Tibial nerve (tissue), 4 donors: ENCODE measurements around the gene SPHK1. TPM values are rescaled to one million over a fixed set of nuclear protein-coding genes. Genes with fewer than 3 reads are reported as not detected.

ENCODE experiments used
- DNase-seq, 2 donors: peaks; one replicate each; pipeline ENCODE4 v3.0.0-alpha.2; 2019; ENCODE audit warnings: low spot score in 2 of 2
- H3K27ac ChIP-seq, 4 donors: fragments of 200-600 bp; sonication (generic) in 3 of 4; one replicate each; pipeline ENCODE4 v1.5.1; 2017 to 2019; ENCODE audit warnings: mild to moderate bottlenecking in 1 of 4
- H3K27me3 ChIP-seq, 2 donors: fragments of 200-600 bp; sonication (generic) in 1 of 2; one replicate each; pipeline versions ENCODE4 v1.5.1 to v1.6.0; 2017 to 2019
- H3K36me3 ChIP-seq, 3 donors: fragments of 200-600 bp; sonication (generic); one replicate each; pipeline ENCODE4 v1.5.1; 2018 to 2019
- H3K4me1 ChIP-seq, 4 donors: fragments of 200-600 bp; sonication (generic) in 3 of 4; one replicate each; pipeline ENCODE4 v1.5.1; 2017 to 2019
- H3K4me3 ChIP-seq, 4 donors: fragments of 200-600 bp; sonication (generic) in 3 of 4; one replicate each; pipeline ENCODE4 v1.5.1; 2017 to 2019; ENCODE audit warnings: mild to moderate bottlenecking in 1 of 4, moderate library complexity in 1 of 4
- H3K9me3 ChIP-seq, 4 donors: fragments of 200-600 bp; sonication (generic) in 3 of 4; one replicate each; pipeline ENCODE4 v1.5.1; 2017 to 2019
- EP300 ChIP-seq, 2 donors: sonication (generic); formaldehyde crosslinking; IDR thresholded peaks; one replicate each; pipeline ENCODE4 v1.6.1; 2017; ENCODE audit warnings: antibody characterized with exemption in 2 of 2, mild to moderate bottlenecking in 1 of 2
- POLR2A ChIP-seq, 2 donors: fragments of 450-650 bp; IDR thresholded peaks; one replicate each; pipeline ENCODE4 v1.6.1; 2017; ENCODE audit warnings: antibody characterized with exemption in 2 of 2, mild to moderate bottlenecking in 2 of 2, moderate library complexity in 2 of 2
- WGBS, 2 donors: methylation state at CpG; one replicate each; pipeline ENCODE4 v1.1.5; 2018; 5-methylcytosine and 5-hydroxymethylcytosine counted together
- total RNA-seq, 4 donors: library from RNA; depleted of rRNA; stranded (reverse); fragments of >200 nt; gene quantifications; one replicate each; pipeline ENCODE4 v1.1.0, GENCODE V29; 2016
- TF ChIP-seq, protein P1 (sequence below), 5 experiments: fragments of 200-600 bp in 3 of 5; fragments of 450-650 bp in 2 of 5; sonication (generic) in 3 of 5; IDR thresholded peaks; one replicate each; pipeline ENCODE4 v1.5.1; 2016 to 2019; ENCODE audit warnings: antibody characterized with exemption in 5 of 5, mild to moderate bottlenecking in 3 of 5, moderate library complexity in 2 of 5

Gene SPHK1
- total RNA-seq, 4 donors from 2014 or later = 16.7 to 50.1 (median 27.8) TPM

DNA sequence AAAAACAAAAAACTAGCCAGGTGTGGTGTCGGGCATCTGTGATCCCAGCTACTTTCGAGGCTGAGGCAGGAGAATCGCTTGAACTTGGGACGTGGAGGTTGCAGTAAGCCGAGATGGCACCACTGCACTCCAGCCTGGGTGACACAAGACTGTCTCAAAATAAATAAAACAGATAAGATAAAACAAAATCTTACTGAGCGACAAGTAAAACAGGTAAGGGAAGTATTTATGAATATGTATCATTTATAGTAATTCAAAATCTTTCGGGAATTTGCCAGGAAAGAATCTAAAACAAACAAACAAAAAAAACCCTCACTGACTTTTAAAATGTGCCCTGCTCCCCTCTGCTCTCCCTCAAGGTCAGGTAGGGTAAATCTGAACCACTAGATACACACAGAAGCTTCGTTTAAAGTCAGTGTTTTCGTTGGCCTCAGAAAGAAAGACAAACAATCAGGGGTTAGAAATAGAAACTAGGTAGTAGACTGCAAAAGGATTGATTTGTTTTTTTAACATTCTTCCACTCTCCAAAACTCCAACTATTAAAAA, 32.8 kb upstream of the SPHK1 start:
- no peak overlapping the region for H3K4me3 ChIP-seq

GRCh38 chr17:76353004-76353598, 31.3 kb upstream of the SPHK1 start:
- DNase-seq = no peak
- peaks cover 0 to 9% (median 0%) of the 10 kb centered on the region in 3 donors for H3K36me3 ChIP-seq
- peak overlapping the region; percentile 70 to 99 (median 96) for H3K4me3 ChIP-seq
- H3K9me3 ChIP-seq = no peaks in the 10 kb centered on the region
- 1 to 2% methylated on average over 8 to 22 of the region's 51 CpGs for WGBS, 2 donors
- peaks cover 0 to 35% (median 7%) of the 10 kb centered on the region in 4 donors for H3K4me1 ChIP-seq
- H3K27me3 ChIP-seq = no peaks in the 10 kb centered on the region
- no peak for TF ChIP-seq POLR2A (IDR thresholded peaks at IDR 0.05)
- H3K27ac ChIP-seq = peak overlapping the region; percentile 52 to 88 (median 82)

More for the DNA sequence above, 32.8 kb upstream of the SPHK1 start:
- DNase-seq = no peak
- Histone ChIP-seq H3K4me1 (peaks cover 0 to 32% (median 7%) of the 10 kb centered on the region in 4 donors), H3K27ac (peak overlapping the region in 1 of 4 donors; percentile 17), H3K9me3 (no peaks in the 10 kb centered on the region), H3K36me3 (peaks cover 0 to 24% (median 3%) of the 10 kb centered on the region in 3 donors), H3K27me3 (no peaks in the 10 kb centered on the region)
- no peak for TF ChIP-seq POLR2A (IDR thresholded peaks at IDR 0.05)
- TF ChIP-seq, protein P1, sequence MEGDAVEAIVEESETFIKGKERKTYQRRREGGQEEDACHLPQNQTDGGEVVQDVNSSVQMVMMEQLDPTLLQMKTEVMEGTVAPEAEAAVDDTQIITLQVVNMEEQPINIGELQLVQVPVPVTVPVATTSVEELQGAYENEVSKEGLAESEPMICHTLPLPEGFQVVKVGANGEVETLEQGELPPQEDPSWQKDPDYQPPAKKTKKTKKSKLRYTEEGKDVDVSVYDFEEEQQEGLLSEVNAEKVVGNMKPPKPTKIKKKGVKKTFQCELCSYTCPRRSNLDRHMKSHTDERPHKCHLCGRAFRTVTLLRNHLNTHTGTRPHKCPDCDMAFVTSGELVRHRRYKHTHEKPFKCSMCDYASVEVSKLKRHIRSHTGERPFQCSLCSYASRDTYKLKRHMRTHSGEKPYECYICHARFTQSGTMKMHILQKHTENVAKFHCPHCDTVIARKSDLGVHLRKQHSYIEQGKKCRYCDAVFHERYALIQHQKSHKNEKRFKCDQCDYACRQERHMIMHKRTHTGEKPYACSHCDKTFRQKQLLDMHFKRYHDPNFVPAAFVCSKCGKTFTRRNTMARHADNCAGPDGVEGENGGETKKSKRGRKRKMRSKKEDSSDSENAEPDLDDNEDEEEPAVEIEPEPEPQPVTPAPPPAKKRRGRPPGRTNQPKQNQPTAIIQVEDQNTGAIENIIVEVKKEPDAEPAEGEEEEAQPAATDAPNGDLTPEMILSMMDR (IDR thresholded peaks at IDR 0.05) = no peak
- no peak for TF ChIP-seq EP300 (IDR thresholded peaks at IDR 0.05)
- 64 to 66% methylated on average over 9 of the region's 9 CpGs for WGBS, 2 donors

DNA sequence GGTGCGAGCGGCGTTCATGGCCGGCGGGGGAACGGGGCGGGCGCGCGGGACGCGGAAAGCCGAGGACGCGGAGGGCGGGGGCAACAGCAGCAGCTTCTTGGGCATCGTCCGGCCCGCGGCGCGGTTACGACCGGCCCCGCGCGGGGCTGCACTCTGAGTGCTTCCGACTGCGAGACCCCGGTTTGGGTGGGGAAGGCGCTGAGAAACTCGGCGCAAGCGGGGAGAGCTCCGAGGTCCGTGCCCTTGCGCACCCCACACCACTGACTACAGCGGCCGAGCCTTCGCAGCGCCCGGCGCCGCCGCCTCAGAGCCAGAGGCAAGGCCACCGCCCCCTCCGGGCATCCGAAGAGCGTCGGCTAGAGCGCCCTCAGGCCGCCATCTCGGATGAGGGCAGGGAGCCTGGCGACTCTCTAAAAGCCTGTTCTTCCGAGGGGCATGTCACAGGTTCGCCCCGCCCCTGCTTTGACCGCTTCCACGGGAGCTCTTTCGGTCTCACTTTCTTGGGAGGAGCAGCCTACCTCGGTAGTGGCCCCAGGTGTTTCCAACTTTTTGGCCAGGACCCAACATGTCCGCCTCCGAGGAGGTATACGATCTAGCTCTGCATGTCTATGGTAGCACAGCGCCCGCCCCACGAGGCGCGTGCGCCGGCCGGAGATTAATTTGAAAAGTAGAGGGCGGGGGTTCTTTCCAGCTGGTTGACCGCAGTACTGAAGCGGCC, 30.7 kb upstream of the SPHK1 start, which contains the start of gene PRPSAP1:
Gene PRPSAP1, minus strand, starts transcription at position 318 of the 718 bp plus-strand sequence. Its CDS starts 213 bp downstream, at position 105.
- Histone ChIP-seq H3K27me3 (no peaks in the 10 kb centered on the region), H3K9me3 (no peaks in the 10 kb centered on the region), H3K4me3 (peak within 1 kb of the TSS; percentile 70 to 99 (median 96)), H3K36me3 (peaks cover 0 to 6% (median 0%) of the 10 kb centered on the region in 3 donors), H3K4me1 (peaks cover 0 to 35% (median 7%) of the 10 kb centered on the region in 4 donors), H3K27ac (peak within 1 kb of the TSS; percentile 52 to 88 (median 82))
- DNase-seq = peak; percentile 65 to 73
- peak in 1 of 2 donors; percentile 70 for TF ChIP-seq POLR2A (IDR thresholded peaks at IDR 0.05)
- TF ChIP-seq EP300 (IDR thresholded peaks at IDR 0.05) = peak; percentile 67 to 90
- TF ChIP-seq, protein P1 (IDR thresholded peaks at IDR 0.05) = peak; percentile 52 to 76 (median 68)
- 0% methylated on average over 27 to 57 of the region's 75 CpGs for WGBS, 2 donors

GRCh38 chr17:76354317-76354729, 30.1 kb upstream of the SPHK1 start:
- Histone ChIP-seq H3K4me1 (peaks cover 0 to 35% (median 7%) of the 10 kb centered on the region in 4 donors), H3K27me3 (no peaks in the 10 kb centered on the region), H3K36me3 (peaks cover 0 to 6% (median 0%) of the 10 kb centered on the region in 3 donors), H3K27ac (peak overlapping the region; percentile 52 to 88 (median 82)), H3K4me3 (peak overlapping the region; percentile 70 to 99 (median 96)), H3K9me3 (no peaks in the 10 kb centered on the region)
- TF ChIP-seq, protein P1 (IDR thresholded peaks at IDR 0.05) = no peak
- TF ChIP-seq EP300 (IDR thresholded peaks at IDR 0.05) (no peak), POLR2A (IDR thresholded peaks at IDR 0.05) (no peak)
- DNase-seq = no peak
- 1 to 2% methylated on average over 18 of the region's 18 CpGs for WGBS, 2 donors

DNA sequence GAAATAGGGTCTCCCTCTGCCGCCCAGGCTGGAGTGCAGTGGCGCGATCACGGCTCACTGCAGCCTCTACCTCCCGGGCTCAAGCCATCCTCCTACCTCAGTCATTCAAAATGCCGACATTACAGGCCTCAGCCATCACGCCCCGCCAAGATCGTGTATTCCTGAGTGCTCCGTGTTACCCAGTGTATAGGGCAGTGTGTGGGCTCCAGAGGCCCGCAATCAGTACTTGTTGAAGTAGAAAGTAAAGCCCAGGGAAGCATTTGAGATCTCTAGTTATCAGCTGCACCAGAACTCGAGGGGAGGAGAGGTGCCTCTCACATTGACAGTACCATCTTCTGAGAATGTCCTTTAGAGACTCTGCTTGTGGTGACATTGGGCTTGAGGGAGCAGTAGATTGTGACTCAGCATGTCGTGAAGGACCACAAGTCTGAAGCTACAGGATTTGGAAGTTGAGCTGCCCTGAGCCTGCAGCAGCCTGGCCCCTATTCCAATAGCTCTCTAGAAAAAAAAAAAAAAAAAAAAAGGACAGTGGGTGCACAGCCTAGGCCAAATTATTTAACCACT, 29.6 kb upstream of the SPHK1 start:
- 53 to 62% methylated on average over 13 of the region's 13 CpGs for WGBS, 2 donors
- H3K27ac ChIP-seq = no peak overlapping the region
- TF ChIP-seq, protein P1 (IDR thresholded peaks at IDR 0.05) = no peak
- no peak for TF ChIP-seq POLR2A (IDR thresholded peaks at IDR 0.05)
- TF ChIP-seq EP300 (IDR thresholded peaks at IDR 0.05) = no peak
- peak overlapping the region in 1 of 4 donors; percentile 93 for H3K4me3 ChIP-seq
- no peaks in the 10 kb centered on the region for H3K27me3 ChIP-seq
- H3K9me3 ChIP-seq = no peaks in the 10 kb centered on the region
- DNase-seq = no peak
- peaks cover 0 to 6% (median 0%) of the 10 kb centered on the region in 3 donors for H3K36me3 ChIP-seq
- peaks cover 0 to 36% (median 7%) of the 10 kb centered on the region in 4 donors for H3K4me1 ChIP-seq
